HK-2 (cell line): Measurements from ENCODE around the gene STRBP.
"Not testable (repeated sequence)": the region's sequence is repeated elsewhere in the genome, so short reads cannot be mapped to it uniquely, and the experiment has no call there.

ENCODE experiments used
- DNase-seq: peaks from one replicate; pipeline ENCODE4 v3.0.0-alpha.2; 2018; ENCODE audit not compliant: unreplicated experiment

STRBP gene

GRCh38 chr9:123249162-123249561, 19.2 kb downstream of the STRBP start:
- not testable (repeated sequence) for DNase-seq

- DNase-seq = no peak
Measured at GRCh38 chr9:123248630-123249029, 19.8 kb downstream of the STRBP start.

- DNase-seq = no peak
Measured at GRCh38 chr9:123246534-123246933, 21.9 kb downstream of the STRBP start.

- no peak for DNase-seq
Measured at GRCh38 chr9:123239726-123240125, 28.7 kb downstream of the STRBP start.

- DNase-seq = no peak
Measured at GRCh38 chr9:123238365-123238764, 30.0 kb downstream of the STRBP start.

GRCh38 chr9:123237220-123237619, 31.2 kb downstream of the STRBP start:
- DNase-seq = no peak

GRCh38 chr9:123235448-123235847, 32.9 kb downstream of the STRBP start:
- no peak for DNase-seq

- DNase-seq = no peak
Measured at GRCh38 chr9:123234853-123235252, 33.5 kb downstream of the STRBP start.

- no peak for DNase-seq
Measured at GRCh38 chr9:123232332-123232731, 36.1 kb downstream of the STRBP start.

- no peak for DNase-seq
Measured at GRCh38 chr9:123231421-123231820, 37.0 kb downstream of the STRBP start.

- DNase-seq = no peak
Measured at GRCh38 chr9:123228967-123229366, 39.4 kb downstream of the STRBP start.

GRCh38 chr9:123225995-123226394, 42.4 kb downstream of the STRBP start:
- no peak for DNase-seq

- DNase-seq = peak; percentile 46
Measured at GRCh38 chr9:123225374-123225813, 43.0 kb downstream of the STRBP start.

GRCh38 chr9:123220127-123220526, 48.3 kb downstream of the STRBP start:
- no peak for DNase-seq

GRCh38 chr9:123218831-123219230, 49.6 kb downstream of the STRBP start:
- no peak for DNase-seq

GRCh38 chr9:123217128-123217654, 51.2 kb downstream of the STRBP start:
- no peak for DNase-seq

GRCh38 chr9:123216251-123216797, 52.1 kb downstream of the STRBP start:
- no peak for DNase-seq

GRCh38 chr9:123211081-123211480, 57.3 kb downstream of the STRBP start:
- no peak for DNase-seq

GRCh38 chr9:123208626-123209174, 59.7 kb downstream of the STRBP start:
- DNase-seq = no peak

- DNase-seq = no peak
Measured at GRCh38 chr9:123206065-123206464, 62.3 kb downstream of the STRBP start.

GRCh38 chr9:123201083-123201482, 67.3 kb downstream of the STRBP start:
- DNase-seq = no peak

- not testable (repeated sequence) for DNase-seq
Measured at GRCh38 chr9:123200469-123200868, 67.9 kb downstream of the STRBP start.

- no peak for DNase-seq
Measured at GRCh38 chr9:123196124-123196523, 72.3 kb downstream of the STRBP start.

- DNase-seq = no peak
Measured at GRCh38 chr9:123194023-123194422, 74.4 kb downstream of the STRBP start.
